GM12872 (cell line): ENCODE results near the gene RXRG.

Experiments used
- CTCF ChIP-seq: IDR thresholded peaks from 3 replicates; pipeline ENCODE4 v1.5.1; 2011; ENCODE audit warnings: low read depth, mild to moderate bottlenecking, low read length, moderate library complexity; ENCODE audit not compliant: insufficient read depth

RXRG gene

GRCh38 chr1:165414620-165415019 is 30.3 kb downstream of the RXRG start:
- no peak for TF ChIP-seq CTCF

GRCh38 chr1:165411396-165411795 is 33.5 kb downstream of the RXRG start:
- no peak for TF ChIP-seq CTCF

- no peak for TF ChIP-seq CTCF
Measured at GRCh38 chr1:165409657-165410358, 35.1 kb downstream of the RXRG start.

GRCh38 chr1:165408518-165408917 is 36.4 kb downstream of the RXRG start:
- TF ChIP-seq CTCF = peak; percentile 46; the same call in 2 of the 3 replicates

GRCh38 chr1:165407398-165407797 is 37.5 kb downstream of the RXRG start:
- TF ChIP-seq CTCF = no peak

- TF ChIP-seq CTCF = peak; percentile 79
Measured at GRCh38 chr1:165403835-165404482, 41.0 kb downstream of the RXRG start.

GRCh38 chr1:165402517-165403111 is 42.3 kb downstream of the RXRG start:
- TF ChIP-seq CTCF = no peak
